Hepatocyte (in vitro differentiated cells): ENCODE measurements around the gene EPRS1.

ENCODE experiments used
- CTCF ChIP-seq: fragments of 200-600 bp; sonication (generic); IDR thresholded peaks from 2 replicates; pipeline ENCODE4 v1.5.1; 2016; ENCODE audit warnings: antibody characterized with exemption, mild to moderate bottlenecking; ENCODE audit not compliant: poor library complexity
- EZH2 ChIP-seq: fragments of 200-600 bp; sonication (generic); IDR thresholded peaks from 2 replicates; pipeline ENCODE4 v1.6.1; 2016; ENCODE audit warnings: antibody characterized with exemption, mild to moderate bottlenecking, borderline replicate concordance
- EZH2phosphoT487 ChIP-seq: fragments of 200-600 bp; sonication (generic); IDR thresholded peaks from one replicate; pipeline ENCODE4 v1.6.1; 2018; ENCODE audit warnings: antibody characterized with exemption, mild to moderate bottlenecking, low read depth, moderate library complexity; ENCODE audit not compliant: unreplicated experiment, severe bottlenecking

GRCh38 chr1:220077887-220078286 is 31.6 kb upstream of the EPRS1 start:
- no peak for TF ChIP-seq CTCF
- no peak for TF ChIP-seq EZH2
- no peak for TF ChIP-seq EZH2phosphoT487
